ENCODE data around the gene BEGAIN.

DNA sequence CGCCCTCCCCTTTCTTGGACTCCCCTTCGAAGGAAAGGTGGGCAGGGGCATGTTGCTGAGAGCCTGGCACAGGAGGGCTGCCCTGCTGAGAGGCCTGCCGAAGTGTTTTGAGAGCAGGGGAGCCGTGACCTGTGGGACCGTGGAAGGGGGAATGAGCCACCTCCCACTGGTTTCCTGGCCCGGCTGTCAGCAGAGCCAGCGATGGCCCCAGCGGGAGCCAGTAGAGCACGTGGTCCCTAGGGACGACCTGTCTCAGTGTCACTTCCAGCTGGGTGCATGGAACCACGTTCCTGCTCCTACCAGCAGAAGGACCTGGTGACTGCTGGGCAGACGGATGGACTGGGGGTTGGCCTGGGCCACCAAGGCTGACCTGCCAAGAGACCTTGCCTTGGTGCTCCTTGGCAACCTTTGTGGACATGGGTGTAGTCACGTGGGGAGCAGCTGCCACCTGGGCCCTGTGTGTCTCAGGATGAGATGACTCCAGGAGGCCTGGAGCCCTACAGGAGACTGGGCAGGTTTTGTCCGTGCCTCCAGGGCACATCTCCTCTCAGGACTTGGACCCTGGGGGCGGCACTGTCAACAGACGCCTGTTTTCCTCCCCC lies 34.6 kb downstream of the BEGAIN start:
- TF ChIP-seq, protein P1, sequence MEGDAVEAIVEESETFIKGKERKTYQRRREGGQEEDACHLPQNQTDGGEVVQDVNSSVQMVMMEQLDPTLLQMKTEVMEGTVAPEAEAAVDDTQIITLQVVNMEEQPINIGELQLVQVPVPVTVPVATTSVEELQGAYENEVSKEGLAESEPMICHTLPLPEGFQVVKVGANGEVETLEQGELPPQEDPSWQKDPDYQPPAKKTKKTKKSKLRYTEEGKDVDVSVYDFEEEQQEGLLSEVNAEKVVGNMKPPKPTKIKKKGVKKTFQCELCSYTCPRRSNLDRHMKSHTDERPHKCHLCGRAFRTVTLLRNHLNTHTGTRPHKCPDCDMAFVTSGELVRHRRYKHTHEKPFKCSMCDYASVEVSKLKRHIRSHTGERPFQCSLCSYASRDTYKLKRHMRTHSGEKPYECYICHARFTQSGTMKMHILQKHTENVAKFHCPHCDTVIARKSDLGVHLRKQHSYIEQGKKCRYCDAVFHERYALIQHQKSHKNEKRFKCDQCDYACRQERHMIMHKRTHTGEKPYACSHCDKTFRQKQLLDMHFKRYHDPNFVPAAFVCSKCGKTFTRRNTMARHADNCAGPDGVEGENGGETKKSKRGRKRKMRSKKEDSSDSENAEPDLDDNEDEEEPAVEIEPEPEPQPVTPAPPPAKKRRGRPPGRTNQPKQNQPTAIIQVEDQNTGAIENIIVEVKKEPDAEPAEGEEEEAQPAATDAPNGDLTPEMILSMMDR (IDR thresholded peaks at IDR 0.05) = no peak
- TF ChIP-seq POLR2AphosphoS5 (IDR thresholded peaks at IDR 0.05) = no peak
- no peak for TF ChIP-seq EP300 (IDR thresholded peaks at IDR 0.05; ENCODE audit: low read depth)
